ENCODE data around the gene CAPN14.

- TF ChIP-seq CTCF (IDR thresholded peaks at IDR 0.05 in 8 of 11, conservative IDR thresholded peaks at IDR 0.05 in 3 of 11) (no peak), POLR2AphosphoS5 (IDR thresholded peaks at IDR 0.05) (no peak), POLR2A (IDR thresholded peaks at IDR 0.05) (no peak)
Measured at GRCh38 chr2:31137211-31138036, 79.9 kb downstream of the CAPN14 start.
